Measurements from ENCODE around the gene OTULIN. TPM values are rescaled to one million over a fixed set of nuclear protein-coding genes. Genes with fewer than 3 reads are reported as not detected.

The OTULIN gene
- total RNA-seq, 4 donors from 2014 or later, result 23.9 to 38.6 (median 34.5) TPM

DNA sequence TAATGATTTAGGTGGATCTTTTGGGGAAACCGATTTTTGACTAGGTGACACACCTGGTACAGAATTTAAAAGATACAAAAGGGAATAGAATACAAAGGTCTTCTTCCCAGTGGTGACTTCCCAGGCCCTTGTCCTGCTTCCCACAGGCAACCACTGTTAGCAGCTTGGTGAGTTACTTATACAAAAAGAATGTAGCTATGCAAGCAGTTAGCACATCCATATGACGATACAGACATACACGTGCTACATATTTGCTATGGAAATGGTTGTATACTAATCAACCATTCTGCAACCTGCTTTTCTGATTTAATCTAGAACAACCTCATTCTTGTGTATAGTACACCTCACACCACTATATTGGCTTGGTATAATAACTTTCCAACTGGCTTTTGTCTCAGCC lies 51.0 kb downstream of the OTULIN start:
- H3K27me3 ChIP-seq, result no peaks in the 10 kb centered on the region
- intact Hi-C loops (cut with DNase I), result no loop called here
- H3K4me3 ChIP-seq, result no peak overlapping the region
- H3K4me1 ChIP-seq, result peaks cover 0 to 2% (median 0%) of the 10 kb centered on the region in 3 donors
- H3K9me3 ChIP-seq, result no peaks in the 10 kb centered on the region
- H3K36me3 ChIP-seq, result peaks cover 5 to 73% (median 12%) of the 10 kb centered on the region in 3 donors
- no peak for DNase-seq
- 80 to 90% methylated on average over 3 of the region's 3 CpGs for WGBS, 2 donors
- no peak for TF ChIP-seq POLR2A (IDR thresholded peaks at IDR 0.05)
- TF ChIP-seq, protein P1, sequence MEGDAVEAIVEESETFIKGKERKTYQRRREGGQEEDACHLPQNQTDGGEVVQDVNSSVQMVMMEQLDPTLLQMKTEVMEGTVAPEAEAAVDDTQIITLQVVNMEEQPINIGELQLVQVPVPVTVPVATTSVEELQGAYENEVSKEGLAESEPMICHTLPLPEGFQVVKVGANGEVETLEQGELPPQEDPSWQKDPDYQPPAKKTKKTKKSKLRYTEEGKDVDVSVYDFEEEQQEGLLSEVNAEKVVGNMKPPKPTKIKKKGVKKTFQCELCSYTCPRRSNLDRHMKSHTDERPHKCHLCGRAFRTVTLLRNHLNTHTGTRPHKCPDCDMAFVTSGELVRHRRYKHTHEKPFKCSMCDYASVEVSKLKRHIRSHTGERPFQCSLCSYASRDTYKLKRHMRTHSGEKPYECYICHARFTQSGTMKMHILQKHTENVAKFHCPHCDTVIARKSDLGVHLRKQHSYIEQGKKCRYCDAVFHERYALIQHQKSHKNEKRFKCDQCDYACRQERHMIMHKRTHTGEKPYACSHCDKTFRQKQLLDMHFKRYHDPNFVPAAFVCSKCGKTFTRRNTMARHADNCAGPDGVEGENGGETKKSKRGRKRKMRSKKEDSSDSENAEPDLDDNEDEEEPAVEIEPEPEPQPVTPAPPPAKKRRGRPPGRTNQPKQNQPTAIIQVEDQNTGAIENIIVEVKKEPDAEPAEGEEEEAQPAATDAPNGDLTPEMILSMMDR (IDR thresholded peaks at IDR 0.05), result no peak
- H3K27ac ChIP-seq, result no peak overlapping the region

DNA sequence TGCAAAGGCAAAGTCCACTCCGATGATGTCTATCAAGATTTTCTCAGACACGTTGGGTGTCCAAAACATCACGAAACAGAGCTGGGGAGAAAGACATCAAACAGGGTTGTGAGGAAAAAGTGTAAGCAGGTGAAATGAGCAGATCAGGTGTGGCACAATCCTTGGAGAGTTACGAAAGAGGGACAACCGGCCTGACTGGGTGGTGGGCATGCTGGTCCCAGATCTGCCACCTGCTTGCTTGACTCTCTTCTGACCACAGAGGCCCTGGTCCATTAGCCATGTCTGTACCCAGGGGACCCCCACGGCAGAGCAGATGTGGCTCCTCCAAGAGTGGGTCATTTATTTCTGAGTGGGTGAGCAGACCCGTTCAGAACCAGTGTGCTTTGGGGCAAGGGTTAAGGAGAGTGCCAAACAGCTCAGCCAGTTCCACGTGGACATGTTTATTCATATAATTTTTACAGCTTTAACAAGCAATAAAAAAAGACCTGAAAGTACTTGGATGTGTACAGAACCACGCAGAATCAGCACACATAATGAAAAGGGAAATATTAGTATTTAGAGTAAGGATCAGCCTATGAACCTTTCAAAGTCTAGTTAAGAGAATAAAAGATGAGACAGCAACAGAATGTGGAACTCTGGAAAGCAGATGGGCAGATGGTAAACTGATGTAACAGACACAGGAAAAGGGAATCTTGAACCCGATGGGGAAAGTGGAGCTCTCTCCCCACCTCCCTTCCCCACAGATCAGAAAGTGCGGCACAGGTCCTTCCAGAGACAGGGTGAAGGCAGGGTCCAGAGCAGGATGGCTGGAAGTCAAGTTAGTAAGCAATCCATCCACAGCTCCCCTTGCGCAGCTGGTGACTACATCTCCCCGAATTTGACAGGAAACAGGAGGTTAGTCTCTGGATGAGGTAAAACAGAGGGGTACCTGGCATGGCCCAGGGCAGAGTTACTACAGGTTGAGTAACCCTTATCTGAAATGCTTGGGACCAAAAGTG lies 52.5 kb downstream of the OTULIN start:
- Histone ChIP-seq H3K27ac (no peak overlapping the region), H3K36me3 (peaks cover 0 to 58% (median 5%) of the 10 kb centered on the region in 3 donors), H3K27me3 (no peaks in the 10 kb centered on the region), H3K4me1 (peaks cover 0 to 6% (median 0%) of the 10 kb centered on the region in 3 donors), H3K9me3 (no peaks in the 10 kb centered on the region), H3K4me3 (no peak overlapping the region)
- DNase-seq, result no peak
- TF ChIP-seq, protein P1 (IDR thresholded peaks at IDR 0.05), result no peak
- no peak for TF ChIP-seq POLR2A (IDR thresholded peaks at IDR 0.05)
- intact Hi-C loops (cut with DNase I), result no loop called here
- 70 to 80% methylated on average over 10 to 13 of the region's 13 CpGs for WGBS, 2 donors

DNA sequence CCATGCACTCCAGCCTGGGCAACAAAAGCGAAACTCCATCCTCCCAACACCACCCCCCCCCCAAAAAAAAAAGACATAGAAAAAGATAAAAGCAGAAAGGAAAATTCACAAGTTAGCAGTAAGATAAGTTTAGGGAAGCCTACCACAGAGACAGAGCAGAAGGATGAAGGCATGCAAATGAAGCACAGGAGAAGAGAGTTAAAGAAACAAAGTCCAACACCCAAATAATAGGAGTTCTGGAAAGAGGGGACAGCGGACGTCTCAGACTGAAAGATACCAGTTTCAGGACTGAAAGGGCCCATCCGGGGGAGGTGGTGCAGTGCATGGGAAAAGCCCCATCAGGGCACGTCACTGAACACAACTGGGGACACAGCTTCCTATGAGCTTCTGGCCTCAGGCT lies 54.3 kb downstream of the OTULIN start:
- H3K4me1 ChIP-seq, result peaks cover 0 to 6% (median 0%) of the 10 kb centered on the region in 3 donors
- H3K4me3 ChIP-seq, result no peak overlapping the region
- no peak overlapping the region for H3K27ac ChIP-seq
- TF ChIP-seq, protein P1 (IDR thresholded peaks at IDR 0.05), result no peak
- no peak for TF ChIP-seq POLR2A (IDR thresholded peaks at IDR 0.05)
- H3K27me3 ChIP-seq, result no peaks in the 10 kb centered on the region
- intact Hi-C loops (cut with DNase I), result no loop called here
- no peaks in the 10 kb centered on the region for H3K9me3 ChIP-seq
- no peak for DNase-seq
- 83 to 90% methylated on average over 5 of the region's 5 CpGs for WGBS, 2 donors
- peaks cover 0 to 40% (median 0%) of the 10 kb centered on the region in 3 donors for H3K36me3 ChIP-seq

DNA sequence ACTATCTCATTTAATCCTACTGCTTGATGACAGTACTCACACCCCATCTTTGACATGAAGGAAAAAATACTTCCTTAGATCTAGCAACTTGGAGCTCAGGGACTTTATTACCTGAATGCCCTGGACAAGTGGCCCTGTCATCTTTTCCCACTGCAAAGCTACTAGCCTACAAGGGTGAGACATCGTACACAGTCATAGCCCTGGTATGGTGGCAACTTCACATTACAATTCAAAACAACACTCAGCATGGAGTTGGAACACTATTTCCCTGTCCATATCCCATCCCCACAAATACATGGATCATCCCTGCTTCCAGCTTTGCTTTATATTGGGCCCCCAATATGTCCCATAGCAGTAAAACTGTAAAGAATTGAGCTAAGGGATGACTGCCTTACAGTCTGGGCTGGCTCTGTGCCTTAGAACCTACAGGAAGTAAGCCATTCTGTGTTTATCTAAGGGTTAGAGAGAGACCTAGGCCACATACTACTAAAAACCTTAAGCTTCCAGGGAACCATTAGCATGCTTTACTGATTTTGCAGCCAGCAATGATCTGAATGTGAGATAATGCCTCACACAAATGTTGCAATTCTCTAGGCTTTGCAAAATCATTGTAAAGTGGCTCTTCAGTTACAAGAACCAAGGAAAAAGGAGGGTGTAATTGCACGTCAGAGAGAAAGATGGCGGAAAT lies 55.9 kb downstream of the OTULIN start:
- no peak for DNase-seq
- WGBS, 2 donors, result 81 to 100% methylated on average over 3 of the region's 3 CpGs
- no peaks in the 10 kb centered on the region for H3K27me3 ChIP-seq
- TF ChIP-seq, protein P1 (IDR thresholded peaks at IDR 0.05), result no peak
- no peak for TF ChIP-seq POLR2A (IDR thresholded peaks at IDR 0.05)
- peaks cover 0 to 35% (median 0%) of the 10 kb centered on the region in 3 donors for H3K36me3 ChIP-seq
- no peak overlapping the region for H3K27ac ChIP-seq
- no peak overlapping the region for H3K4me3 ChIP-seq
- intact Hi-C loops (cut with DNase I), result no loop called here
- H3K4me1 ChIP-seq, result peaks cover 0 to 6% (median 0%) of the 10 kb centered on the region in 3 donors
- H3K9me3 ChIP-seq, result no peaks in the 10 kb centered on the region

Data from esophagus squamous epithelium (tissue), 5 donors.